B cell (primary cell): ENCODE results near the gene CD81. TPM values are rescaled to one million over a fixed set of nuclear protein-coding genes. Genes with fewer than 3 reads are reported as not detected.

Experiments used
- ATAC-seq: fragments of 200-7000 bp; cut with Tn5 transposase; one replicate; pipeline ENCODE4 v1.10.0; 2021; ENCODE audit warnings: low read depth, mild to moderate bottlenecking, moderate number of reproducible peaks, moderate library complexity
- CTCF ChIA-PET: fragments of 350-600 bp; sonication (Branson Sonifier 250); formaldehyde crosslinking; loops from one replicate; lab custom pipeline; 2021; ENCODE audit warnings: antibody characterized with exemption, inconsistent platforms; lab: Charles Lee
- POLR2A ChIA-PET: fragments of 350-600 bp; sonication (Branson Sonifier 250); formaldehyde crosslinking; loops from one replicate; lab custom pipeline; 2021; ENCODE audit warnings: antibody characterized with exemption; lab: Charles Lee
- DNase-seq: peaks from one replicate; pipeline ENCODE4 v3.0.0; 2013
- H2AFZ ChIP-seq: 2 replicates; pipeline ENCODE4 v1.6.1; 2012; ENCODE audit warnings: mild to moderate bottlenecking, low read depth, low read length; ENCODE audit not compliant: insufficient read depth, poor library complexity, severe bottlenecking
- H3K27ac ChIP-seq, 2 donors: 1 replicate in 1 of 2; 2 replicates in 1 of 2; pipeline ENCODE4 v1.5.1; 2012 to 2013; ENCODE audit warnings: low read length in 2 of 2, mild to moderate bottlenecking in 2 of 2, moderate library complexity in 1 of 2
- H3K27me3 ChIP-seq, 4 experiments: fragments of 200-600 bp in 1 of 4; sonication (generic) in 1 of 4; replicated peaks in 1 of 4; 1 replicate in 2 of 4; 2 replicates in 2 of 4; pipeline versions ENCODE4 v1.6.1 to v1.7.0; 2013 to 2016; ENCODE audit warnings: low read length in 3 of 4, mild to moderate bottlenecking in 2 of 4, mixed read lengths in 1 of 4, moderate library complexity in 1 of 4; ENCODE audit not compliant: insufficient read depth in 4 of 4, control insufficient read depth in 3 of 4; ENCODE audit errors: control extremely low read depth in 1 of 4
- H3K36me3 ChIP-seq, 2 experiments: replicated peaks in 1 of 2; 1 replicate in 1 of 2; 2 replicates in 1 of 2; pipeline versions ENCODE4 v1.6.1 to v1.7.1; 2013; ENCODE audit warnings: low read length in 1 of 2; ENCODE audit not compliant: insufficient read depth in 2 of 2, control insufficient read depth in 1 of 2; ENCODE audit errors: control extremely low read depth in 1 of 2, extremely low read depth in 1 of 2
- H3K4me1 ChIP-seq, 2 donors: fragments of 200-600 bp in 1 of 2; sonication (generic) in 1 of 2; 1 replicate in 1 of 2; 2 replicates in 1 of 2; pipeline versions ENCODE4 v1.5.1 to v1.6.1; 2013 to 2017; ENCODE audit warnings: low read length in 2 of 2; ENCODE audit not compliant: control insufficient read depth in 2 of 2, insufficient read depth in 2 of 2
- H3K4me2 ChIP-seq: replicated peaks from 2 replicates; pipeline ENCODE3; 2012; ENCODE audit warnings: mild to moderate bottlenecking, low read depth, low read length; ENCODE audit not compliant: poor library complexity, severe bottlenecking
- H3K4me3 ChIP-seq, 5 experiments: fragments of 200-600 bp in 1 of 5; sonication (generic) in 1 of 5; 1 replicate in 3 of 5; 2 replicates in 2 of 5; pipeline versions ENCODE4 v1.5.1 to v1.7.0; 2011 to 2016; ENCODE audit warnings: low read length in 4 of 5, mild to moderate bottlenecking in 4 of 5, low read depth in 2 of 5, control low read depth in 1 of 5, moderate library complexity in 1 of 5; ENCODE audit not compliant: insufficient read depth in 1 of 5; ENCODE audit errors: control extremely low read depth in 1 of 5, extremely low read depth in 1 of 5
- H3K79me2 ChIP-seq: fragments of 200-600 bp; sonication (generic); one replicate; pipeline ENCODE4 v1.6.0; 2016; ENCODE audit warnings: low read length; ENCODE audit not compliant: control insufficient read depth, insufficient read depth
- H3K9ac ChIP-seq: fragments of 200-600 bp; sonication (generic); 2 replicates; pipeline ENCODE4 v1.6.1; 2017; ENCODE audit warnings: mild to moderate bottlenecking, low read length, moderate library complexity
- H3K9me3 ChIP-seq, 3 donors: one replicate each; pipeline versions ENCODE4 v1.6.1 to v1.7.1; 2013; ENCODE audit warnings: low read length in 2 of 3; ENCODE audit not compliant: control insufficient read depth in 2 of 3, insufficient read depth in 1 of 3; ENCODE audit errors: control extremely low read depth in 1 of 3
- H4K20me1 ChIP-seq: 2 replicates; pipeline ENCODE4 v1.6.0; 2012; ENCODE audit warnings: mild to moderate bottlenecking, low read length; ENCODE audit not compliant: insufficient read depth, control insufficient read depth, poor library complexity, severe bottlenecking
- H3K27ac Mint-ChIP-seq: one replicate; pipeline ENCODE4 v1.8.0; 2021; ENCODE audit warnings: mixed read lengths
- H3K27me3 Mint-ChIP-seq: one replicate; pipeline ENCODE4 v1.8.0; 2021; ENCODE audit warnings: mixed read lengths
- H3K4me1 Mint-ChIP-seq: one replicate; pipeline ENCODE4 v1.8.0; 2021; ENCODE audit warnings: mixed read lengths
- H3K4me3 Mint-ChIP-seq: one replicate; pipeline ENCODE4 v1.8.0; 2021; ENCODE audit warnings: mixed read lengths
- H3K9me3 Mint-ChIP-seq: one replicate; pipeline ENCODE4 v1.8.0; 2022; ENCODE audit warnings: mixed read lengths; ENCODE audit not compliant: insufficient read depth
- EZH2 ChIP-seq: IDR thresholded peaks from 2 replicates; pipeline ENCODE4 v1.6.1; 2012; ENCODE audit warnings: borderline replicate concordance, low read depth, mild to moderate bottlenecking, moderate library complexity, low read length; ENCODE audit not compliant: insufficient read depth, poor library complexity, severe bottlenecking
- WGBS: methylation state at CpG from one replicate; pipeline ENCODE4 v1.1.5; 2013; ENCODE audit warnings: missing lambda C conversion rate; ENCODE audit not compliant: insufficient coverage; 5-methylcytosine and 5-hydroxymethylcytosine counted together
- intact Hi-C: fragments of 100-400 bp; cut with micrococcal nuclease; formaldehyde crosslinking; loops from one replicate; pipeline ENCODE4 v1.10.0; 2022
- polyA plus RNA-seq: library from polyadenylated mRNA; depleted of rRNA; stranded (reverse); fragments of >200 nt; gene quantifications from 2 replicates; pipeline ENCODE4 v1.2.3, GENCODE V29; 2012
- total RNA-seq, 2 donors: library from RNA; stranded (reverse); fragments of 120-200 nt in 1 of 2; gene quantifications; 1 replicate in 1 of 2; 2 replicates in 1 of 2; pipeline versions ENCODE4 v1.2.3 to v1.2.4, GENCODE V29; 2013 to 2022
- TF ChIP-seq, protein P1 (sequence below): fragments of 200-600 bp; IDR thresholded peaks from one replicate; pipeline ENCODE4 v1.8.0; 2022; ENCODE audit warnings: antibody characterized with exemption, mild to moderate bottlenecking

Gene CD81
- total and polyA plus RNA-seq, 2 donors (not counting 1 experiment from before 2014, with no cell fraction given) = 253 to 361 TPM

DNA sequence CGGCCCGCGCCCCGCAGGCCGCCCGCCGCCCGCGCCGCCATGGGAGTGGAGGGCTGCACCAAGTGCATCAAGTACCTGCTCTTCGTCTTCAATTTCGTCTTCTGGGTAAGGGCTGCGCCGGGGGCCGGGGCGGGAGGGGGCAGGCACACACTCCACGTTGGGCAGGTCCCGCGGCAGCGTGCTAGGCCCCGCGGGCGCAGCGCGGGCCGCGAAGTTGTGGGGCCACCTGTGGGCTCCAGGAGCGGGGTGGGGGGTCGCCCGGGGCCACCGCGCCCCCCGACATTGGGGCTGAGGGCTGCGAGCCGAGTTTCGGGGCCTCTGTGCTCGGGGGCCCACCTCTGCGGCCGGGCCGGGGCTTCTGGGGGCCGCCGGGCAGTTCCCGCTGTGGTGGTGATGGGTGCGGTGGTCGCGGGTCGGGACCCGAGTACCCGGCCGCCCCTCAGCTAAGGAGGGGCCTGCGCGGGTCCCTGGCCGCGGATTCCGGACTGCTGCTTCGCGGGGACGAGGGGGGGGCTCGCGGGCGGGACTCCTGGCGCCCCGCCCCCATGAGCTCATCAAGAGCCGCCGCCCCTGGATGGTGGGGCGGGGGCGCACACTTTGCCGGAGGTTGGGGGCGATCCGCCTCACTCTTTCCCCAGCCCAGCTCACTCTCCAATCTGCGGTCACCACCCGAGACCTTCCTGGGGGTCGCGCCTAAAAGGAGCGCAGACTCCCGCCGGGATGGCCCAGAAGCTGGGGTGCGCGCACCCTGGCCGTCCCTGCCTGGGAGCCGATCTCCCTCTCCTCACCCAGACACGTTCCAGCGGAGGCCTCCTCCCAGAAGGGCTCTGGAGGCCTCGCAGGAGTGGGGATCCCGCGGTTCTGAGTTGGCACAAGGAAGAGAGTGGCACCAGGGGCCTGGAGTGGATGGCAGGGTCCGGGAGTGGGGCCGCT lies 667 bp downstream of the CD81 start:
- peak overlapping the region; percentile 9 to 92 (median 79) for H3K4me3 ChIP-seq
- Mint-ChIP-seq H3K27ac (peak overlapping the region; percentile 82), H3K4me3 (peak overlapping the region; percentile 89), H3K27me3 (no peaks in the 10 kb centered on the region), H3K4me1 (peaks cover 48% of the 10 kb centered on the region), H3K9me3 (no peaks in the 10 kb centered on the region)
- peak overlapping the region; percentile 100 for H3K4me2 ChIP-seq
- intact Hi-C loops = loop anchor here (1.0 to 2.0 kb wide), 4 partner anchors 8 to 679 kb away; partner anchors contain the start of genes CARS1 and TSSC4
- peaks cover 0 to 17% of the 10 kb centered on the region in 2 experiments for H3K36me3 ChIP-seq
- ATAC-seq (peak; percentile 42), DNase-seq (peak; percentile 73)
- ChIA-PET POLR2A (interaction anchor here (0.6 to 2.0 kb wide), 15 partner anchors 9 to 527 kb away, joined by 3 to 27 read pairs (median 4); partner anchors contain the start of genes C11orf21, TSPAN32 and TSSC4), CTCF (interaction anchor here (1.3 to 3.0 kb wide), 5 partner anchors 9 to 76 kb away, joined by 3 to 17 read pairs (median 7); partner anchors contain the start of genes C11orf21 and TSPAN32)
- TF ChIP-seq, protein P1, sequence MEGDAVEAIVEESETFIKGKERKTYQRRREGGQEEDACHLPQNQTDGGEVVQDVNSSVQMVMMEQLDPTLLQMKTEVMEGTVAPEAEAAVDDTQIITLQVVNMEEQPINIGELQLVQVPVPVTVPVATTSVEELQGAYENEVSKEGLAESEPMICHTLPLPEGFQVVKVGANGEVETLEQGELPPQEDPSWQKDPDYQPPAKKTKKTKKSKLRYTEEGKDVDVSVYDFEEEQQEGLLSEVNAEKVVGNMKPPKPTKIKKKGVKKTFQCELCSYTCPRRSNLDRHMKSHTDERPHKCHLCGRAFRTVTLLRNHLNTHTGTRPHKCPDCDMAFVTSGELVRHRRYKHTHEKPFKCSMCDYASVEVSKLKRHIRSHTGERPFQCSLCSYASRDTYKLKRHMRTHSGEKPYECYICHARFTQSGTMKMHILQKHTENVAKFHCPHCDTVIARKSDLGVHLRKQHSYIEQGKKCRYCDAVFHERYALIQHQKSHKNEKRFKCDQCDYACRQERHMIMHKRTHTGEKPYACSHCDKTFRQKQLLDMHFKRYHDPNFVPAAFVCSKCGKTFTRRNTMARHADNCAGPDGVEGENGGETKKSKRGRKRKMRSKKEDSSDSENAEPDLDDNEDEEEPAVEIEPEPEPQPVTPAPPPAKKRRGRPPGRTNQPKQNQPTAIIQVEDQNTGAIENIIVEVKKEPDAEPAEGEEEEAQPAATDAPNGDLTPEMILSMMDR = no peak
- TF ChIP-seq EZH2 = no peak
- H3K79me2 ChIP-seq = peaks cover 61% of the 10 kb centered on the region
- peak overlapping the region; percentile 50 to 86 for H3K27ac ChIP-seq
- H3K27me3 ChIP-seq = no peaks in the 10 kb centered on the region
- no peak overlapping the region for H2AFZ ChIP-seq
- peaks cover 63% of the 10 kb centered on the region for H4K20me1 ChIP-seq
- H3K4me1 ChIP-seq = peaks cover 50 to 55% of the 10 kb centered on the region in 2 donors
- under 1% methylated on average over 81 of the region's 88 CpGs for WGBS
- H3K9ac ChIP-seq = peak overlapping the region; percentile 85
- H3K9me3 ChIP-seq = peaks cover 0 to 12% (median 0%) of the 10 kb centered on the region in 3 donors
